ENCODE results near the gene KRT83.

KRT83 gene

GRCh38 chr12:52270541-52271070 lies 50.6 kb downstream of the KRT83 start:
- no peak for TF ChIP-seq CTCF (IDR thresholded peaks at IDR 0.05; ENCODE audit: insufficient read depth, low read length)
- Histone ChIP-seq H3K4me3 (replicated peaks; ENCODE audit: insufficient read depth, low read length) (no peak overlapping the region), H3K27ac (replicated peaks) (no peak overlapping the region), H3K27me3 (ENCODE audit: insufficient read depth, poor library complexity, severe bottlenecking) (peaks cover 2% of the 10 kb centered on the region)
- DNase-seq (ENCODE audit: low read depth in 1 of 2, low spot score in 1 of 2) = no peak

GRCh38 chr12:52268212-52268611 lies 53.0 kb downstream of the KRT83 start:
- H3K27ac ChIP-seq (replicated peaks) = no peak overlapping the region
- no peak overlapping the region for H3K4me3 ChIP-seq (replicated peaks; ENCODE audit: insufficient read depth, low read length)
- TF ChIP-seq POLR2AphosphoS5 (IDR thresholded peaks at IDR 0.05; ENCODE audit: low read depth) (no peak), REST (IDR thresholded peaks at IDR 0.05; ENCODE audit: insufficient replicate concordance, low read depth) (no peak), GABPA (IDR thresholded peaks at IDR 0.05; ENCODE audit: low read depth) (no peak), SPI1 (IDR thresholded peaks at IDR 0.05; ENCODE audit: borderline replicate concordance, low read depth) (no peak), CTCF (IDR thresholded peaks at IDR 0.05; ENCODE audit: insufficient read depth, low read length) (no peak)
- DNase-seq (ENCODE audit: low read depth in 1 of 2, low spot score in 1 of 2) = no peak
- peaks cover 2% of the 10 kb centered on the region for H3K27me3 ChIP-seq (ENCODE audit: insufficient read depth, poor library complexity, severe bottlenecking)

GRCh38 chr12:52267699-52268098 lies 53.5 kb downstream of the KRT83 start:
- peaks cover 2% of the 10 kb centered on the region for H3K27me3 ChIP-seq (ENCODE audit: insufficient read depth, poor library complexity, severe bottlenecking)
- H3K27ac ChIP-seq (replicated peaks) = no peak overlapping the region
- no peak overlapping the region for H3K4me3 ChIP-seq (replicated peaks; ENCODE audit: insufficient read depth, low read length)
- no peak for TF ChIP-seq POLR2AphosphoS5 (IDR thresholded peaks at IDR 0.05; ENCODE audit: low read depth)
- TF ChIP-seq SPI1 (IDR thresholded peaks at IDR 0.05; ENCODE audit: borderline replicate concordance, low read depth) = no peak
- no peak for TF ChIP-seq GABPA (IDR thresholded peaks at IDR 0.05; ENCODE audit: low read depth)
- no peak for DNase-seq (ENCODE audit: low read depth in 1 of 2, low spot score in 1 of 2)

GRCh38 chr12:52267266-52267665 lies 53.9 kb downstream of the KRT83 start:
- DNase-seq (ENCODE audit: low read depth in 1 of 2, low spot score in 1 of 2) = no peak
- H3K27me3 ChIP-seq (ENCODE audit: insufficient read depth, poor library complexity, severe bottlenecking) = peaks cover 2% of the 10 kb centered on the region
- H3K27ac ChIP-seq (replicated peaks) = no peak overlapping the region
- TF ChIP-seq POLR2AphosphoS5 (IDR thresholded peaks at IDR 0.05; ENCODE audit: low read depth) (no peak), SPI1 (IDR thresholded peaks at IDR 0.05; ENCODE audit: borderline replicate concordance, low read depth) (no peak), CTCF (IDR thresholded peaks at IDR 0.05; ENCODE audit: insufficient read depth, low read length) (no peak)
- H3K4me3 ChIP-seq (replicated peaks; ENCODE audit: insufficient read depth, low read length) = no peak overlapping the region

- Histone ChIP-seq H3K27ac (replicated peaks) (no peak overlapping the region), H3K27me3 (ENCODE audit: insufficient read depth, poor library complexity, severe bottlenecking) (peaks cover 2% of the 10 kb centered on the region), H3K4me3 (replicated peaks; ENCODE audit: insufficient read depth, low read length) (no peak overlapping the region)
- TF ChIP-seq SPI1 (IDR thresholded peaks at IDR 0.05; ENCODE audit: borderline replicate concordance, low read depth) (no peak), CTCF (IDR thresholded peaks at IDR 0.05; ENCODE audit: insufficient read depth, low read length) (no peak), GABPA (IDR thresholded peaks at IDR 0.05; ENCODE audit: low read depth) (no peak), REST (IDR thresholded peaks at IDR 0.05; ENCODE audit: insufficient replicate concordance, low read depth) (no peak), POLR2AphosphoS5 (IDR thresholded peaks at IDR 0.05; ENCODE audit: low read depth) (no peak)
- no peak for DNase-seq (ENCODE audit: low read depth in 1 of 2, low spot score in 1 of 2)
Measured at GRCh38 chr12:52266514-52266913, 54.7 kb downstream of the KRT83 start.
